Neural progenitor cell (in vitro differentiated cells): Measurements from ENCODE around the gene MTMR4. TPM values are rescaled to one million over a fixed set of nuclear protein-coding genes. Genes with fewer than 3 reads are reported as not detected.

Source experiments
- DNase-seq: peaks from one replicate; pipeline ENCODE4 v3.0.0-alpha.2; 2016; ENCODE audit warnings: low spot score
- H2AFZ ChIP-seq: fragments of 200-600 bp; sonication (generic); replicated peaks from 2 replicates; pipeline ENCODE4 v1.6.1; 2016; ENCODE audit warnings: antibody characterized with exemption
- H3F3A ChIP-seq: fragments of 200-600 bp; sonication (generic); 2 replicates; pipeline ENCODE4 v1.6.1; 2016; ENCODE audit warnings: antibody characterized with exemption, low read depth
- H3K27ac ChIP-seq: fragments of 200-600 bp; sonication (generic); 2 replicates; pipeline ENCODE4 v1.5.1; 2016; ENCODE audit warnings: mild to moderate bottlenecking
- H3K27me3 ChIP-seq: fragments of 200-600 bp; sonication (generic); 2 replicates; pipeline ENCODE4 v1.6.1; 2016; ENCODE audit warnings: mild to moderate bottlenecking, moderate library complexity
- H3K36me3 ChIP-seq: fragments of 200-600 bp; sonication (generic); 2 replicates; pipeline ENCODE4 v1.5.1; 2016
- H3K4me1 ChIP-seq: fragments of 200-600 bp; sonication (generic); 2 replicates; pipeline ENCODE4 v1.6.1; 2016; ENCODE audit warnings: mixed run types
- H3K4me2 ChIP-seq: fragments of 200-600 bp; sonication (generic); 2 replicates; pipeline ENCODE4 v1.6.1; 2016
- H3K4me3 ChIP-seq: fragments of 200-600 bp; sonication (generic); 2 replicates; pipeline ENCODE4 v1.5.1; 2016
- H3K79me2 ChIP-seq: fragments of 200-600 bp; sonication (generic); 2 replicates; pipeline ENCODE4 v1.6.1; 2016; ENCODE audit warnings: low read depth
- H3K9ac ChIP-seq: fragments of 200-600 bp; sonication (generic); 2 replicates; pipeline ENCODE4 v1.6.1; 2016
- H3K9me3 ChIP-seq: fragments of 200-600 bp; sonication (generic); 2 replicates; pipeline ENCODE4 v1.5.1; 2016; ENCODE audit warnings: low read depth
- H4K20me1 ChIP-seq: fragments of 200-600 bp; sonication (generic); 2 replicates; pipeline ENCODE4 v1.6.1; 2016; ENCODE audit warnings: low read depth
- H3K27ac Mint-ChIP-seq: 3 replicates; pipeline ENCODE4 v1.8.0; 2021; ENCODE audit warnings: mixed read lengths
- H3K27me3 Mint-ChIP-seq: 2 replicates; pipeline ENCODE4 v1.8.0; 2022; ENCODE audit warnings: low read depth, mild to moderate bottlenecking, inconsistent platforms, moderate library complexity, mixed read lengths; ENCODE audit not compliant: insufficient read depth
- H3K36me3 Mint-ChIP-seq: 3 replicates; pipeline ENCODE4 v1.8.0; 2021; ENCODE audit warnings: mixed read lengths
- H3K4me1 Mint-ChIP-seq: 3 replicates; pipeline ENCODE4 v1.8.0; 2021; ENCODE audit warnings: mixed read lengths
- H3K4me3 Mint-ChIP-seq: 3 replicates; pipeline ENCODE4 v1.8.0; 2021; ENCODE audit warnings: mild to moderate bottlenecking, moderate library complexity, mixed read lengths
- H3K9me3 Mint-ChIP-seq: 3 replicates; pipeline ENCODE4 v1.8.0; 2020; ENCODE audit warnings: mixed read lengths
- EZH2 ChIP-seq: fragments of 200-600 bp; sonication (generic); IDR thresholded peaks from 2 replicates; pipeline ENCODE4 v1.6.1; 2017; ENCODE audit warnings: antibody characterized with exemption, mild to moderate bottlenecking, moderate library complexity
- EZH2phosphoT487 ChIP-seq: fragments of 200-600 bp; sonication (generic); IDR thresholded peaks from 2 replicates; pipeline ENCODE4 v1.6.1; 2017; ENCODE audit warnings: antibody characterized with exemption
- total RNA-seq: library from RNA; depleted of rRNA; stranded (reverse); fragments of >200 nt; gene quantifications from 2 replicates; pipeline ENCODE4 v1.2.3, GENCODE V29; 2015; ENCODE audit warnings: low replicate concordance
- TF ChIP-seq, protein P1 (sequence below): fragments of 200-600 bp; sonication (generic); IDR thresholded peaks from 2 replicates; pipeline ENCODE4 v1.5.1; 2017; ENCODE audit warnings: antibody characterized with exemption, mild to moderate bottlenecking

MTMR4 gene
- total RNA-seq, 1 donor from 2014 or later = 34.0 TPM

DNA sequence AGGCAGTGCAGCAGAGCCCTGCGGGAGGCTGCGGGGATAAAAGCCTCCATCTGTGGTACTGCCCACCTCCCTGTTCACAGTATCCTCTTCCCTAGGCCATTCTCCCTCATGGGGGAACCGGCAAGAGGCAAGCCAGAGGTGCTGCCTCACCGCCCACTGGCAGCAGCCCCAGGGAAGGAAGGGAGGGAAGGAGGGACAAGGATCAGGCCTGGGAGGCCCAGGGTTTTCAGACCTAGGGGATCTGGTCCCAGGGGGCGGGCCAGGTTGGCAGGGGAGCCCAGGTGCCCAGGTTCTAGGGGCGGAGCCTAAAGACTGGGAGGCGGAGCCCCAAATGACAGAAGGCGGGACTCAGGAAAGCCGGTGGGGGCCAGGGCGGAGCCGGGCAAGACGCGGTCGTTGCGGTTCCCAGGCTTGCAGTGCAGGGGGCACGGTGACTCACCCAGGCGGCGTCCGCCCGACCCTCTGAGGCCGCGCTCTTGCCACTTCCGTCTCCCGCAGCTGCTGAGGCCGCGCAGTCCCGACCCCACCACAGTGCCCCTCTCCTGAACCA, 3.0 kb upstream of the MTMR4 start:
- Mint-ChIP-seq H3K36me3 (peaks cover 5% of the 10 kb centered on the region), H3K4me3 (peak overlapping the region; percentile 98), H3K27ac (peak overlapping the region; percentile 72), H3K9me3 (no peaks in the 10 kb centered on the region), H3K27me3 (peaks cover 13% of the 10 kb centered on the region), H3K4me1 (peaks cover 35% of the 10 kb centered on the region)
- Histone ChIP-seq H3K4me1 (peaks cover 21% of the 10 kb centered on the region), H3F3A (peaks cover 36% of the 10 kb centered on the region), H3K27ac (peak overlapping the region; percentile 89), H3K4me2 (peak overlapping the region; percentile 80), H3K9ac (peak overlapping the region; percentile 84), H3K4me3 (peak overlapping the region; percentile 82), H3K36me3 (no peaks in the 10 kb centered on the region), H3K27me3 (no peaks in the 10 kb centered on the region), H3K9me3 (no peaks in the 10 kb centered on the region), H4K20me1 (peaks cover 14% of the 10 kb centered on the region), H3K79me2 (peaks cover 31% of the 10 kb centered on the region), H2AFZ (peak overlapping the region; percentile 18)
- TF ChIP-seq EZH2 (no peak), EZH2phosphoT487 (no peak)
- TF ChIP-seq, protein P1, sequence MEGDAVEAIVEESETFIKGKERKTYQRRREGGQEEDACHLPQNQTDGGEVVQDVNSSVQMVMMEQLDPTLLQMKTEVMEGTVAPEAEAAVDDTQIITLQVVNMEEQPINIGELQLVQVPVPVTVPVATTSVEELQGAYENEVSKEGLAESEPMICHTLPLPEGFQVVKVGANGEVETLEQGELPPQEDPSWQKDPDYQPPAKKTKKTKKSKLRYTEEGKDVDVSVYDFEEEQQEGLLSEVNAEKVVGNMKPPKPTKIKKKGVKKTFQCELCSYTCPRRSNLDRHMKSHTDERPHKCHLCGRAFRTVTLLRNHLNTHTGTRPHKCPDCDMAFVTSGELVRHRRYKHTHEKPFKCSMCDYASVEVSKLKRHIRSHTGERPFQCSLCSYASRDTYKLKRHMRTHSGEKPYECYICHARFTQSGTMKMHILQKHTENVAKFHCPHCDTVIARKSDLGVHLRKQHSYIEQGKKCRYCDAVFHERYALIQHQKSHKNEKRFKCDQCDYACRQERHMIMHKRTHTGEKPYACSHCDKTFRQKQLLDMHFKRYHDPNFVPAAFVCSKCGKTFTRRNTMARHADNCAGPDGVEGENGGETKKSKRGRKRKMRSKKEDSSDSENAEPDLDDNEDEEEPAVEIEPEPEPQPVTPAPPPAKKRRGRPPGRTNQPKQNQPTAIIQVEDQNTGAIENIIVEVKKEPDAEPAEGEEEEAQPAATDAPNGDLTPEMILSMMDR = no peak
- no peak for DNase-seq

- peaks cover 13% of the 10 kb centered on the region for H3K27me3 Mint-ChIP-seq
- H4K20me1 ChIP-seq = peaks cover 18% of the 10 kb centered on the region
- peak overlapping the region; percentile 89 for H3K27ac ChIP-seq
- peak overlapping the region; percentile 84 for H3K9ac ChIP-seq
- no peak for DNase-seq
- H3K36me3 ChIP-seq = no peaks in the 10 kb centered on the region
- H3K4me3 ChIP-seq = peak overlapping the region; percentile 82
- peak overlapping the region; percentile 42 for H3K27ac Mint-ChIP-seq
- H3K9me3 ChIP-seq = no peaks in the 10 kb centered on the region
- H3K4me1 Mint-ChIP-seq = peaks cover 35% of the 10 kb centered on the region
- TF ChIP-seq EZH2phosphoT487 (no peak), EZH2 (no peak)
- TF ChIP-seq, protein P1 = no peak
- peak overlapping the region; percentile 80 for H3K4me2 ChIP-seq
- H3K4me3 Mint-ChIP-seq = peak overlapping the region; percentile 98
- H3K36me3 Mint-ChIP-seq = peaks cover 5% of the 10 kb centered on the region
- peaks cover 35% of the 10 kb centered on the region for H3K79me2 ChIP-seq
- no peak overlapping the region for H2AFZ ChIP-seq
- peaks cover 21% of the 10 kb centered on the region for H3K4me1 ChIP-seq
- H3F3A ChIP-seq = peaks cover 36% of the 10 kb centered on the region
- no peaks in the 10 kb centered on the region for H3K9me3 Mint-ChIP-seq
- no peaks in the 10 kb centered on the region for H3K27me3 ChIP-seq
Measured at GRCh38 chr17:58516644-58517377, 2.4 kb upstream of the MTMR4 start.

GRCh38 chr17:58515286-58515685, 848 bp upstream of the MTMR4 start:
- Histone ChIP-seq H3K27me3 (no peaks in the 10 kb centered on the region), H3K9me3 (no peaks in the 10 kb centered on the region), H3K4me2 (peak overlapping the region; percentile 95), H3K4me1 (peaks cover 21% of the 10 kb centered on the region), H2AFZ (no peak overlapping the region), H3K36me3 (peaks cover 10% of the 10 kb centered on the region), H3K27ac (no peak overlapping the region), H3F3A (peaks cover 36% of the 10 kb centered on the region), H3K4me3 (peak overlapping the region; percentile 96), H3K9ac (no peak overlapping the region), H4K20me1 (peaks cover 18% of the 10 kb centered on the region), H3K79me2 (peaks cover 35% of the 10 kb centered on the region)
- Mint-ChIP-seq H3K36me3 (peaks cover 17% of the 10 kb centered on the region), H3K27me3 (peaks cover 13% of the 10 kb centered on the region), H3K27ac (no peak overlapping the region), H3K9me3 (no peaks in the 10 kb centered on the region), H3K4me1 (peaks cover 35% of the 10 kb centered on the region), H3K4me3 (peak overlapping the region; percentile 83)
- TF ChIP-seq EZH2 (no peak), EZH2phosphoT487 (no peak)
- TF ChIP-seq, protein P1 = no peak
- DNase-seq = no peak
